PC-3 (cell line): ENCODE data around the gene ZNF408. TPM values are rescaled to one million over a fixed set of nuclear protein-coding genes. Genes with fewer than 3 reads are reported as not detected.
"Not testable (repeated sequence)": the region's sequence is repeated elsewhere in the genome, so short reads cannot be mapped to it uniquely, and the experiment has no call there.

ENCODE experiments used
- ATAC-seq: fragments of 200-7000 bp; cut with Tn5 transposase; 2 replicates; pipeline ENCODE4 v1.9.1; 2020; ENCODE audit warnings: mild to moderate bottlenecking, moderate library complexity
- BruUV-seq: library from RNA; stranded (reverse); fragments of 400-500 nt; replicated peaks from 2 replicates; lab custom pipeline; 2021; lab: Mats Ljungman, UMichigan
- CTCF ChIA-PET: fragments of 300-600 bp; sonication (Branson Sonifier 250); formaldehyde crosslinking; loops from one replicate; lab custom pipeline; 2022; ENCODE audit warnings: antibody characterized with exemption; lab: Charles Lee
- POLR2A ChIA-PET: fragments of 300-600 bp; sonication (Branson Sonifier 250); formaldehyde crosslinking; loops from one replicate; lab custom pipeline; 2022; ENCODE audit warnings: antibody characterized with exemption; ENCODE audit not compliant: unreplicated experiment; lab: Charles Lee
- DNase-seq: peaks from one replicate; pipeline ENCODE4 v3.0.0-alpha.2; 2015
- H2AFZ ChIP-seq: fragments of 300-600 bp; sonication (generic); 2 replicates; pipeline ENCODE4 v1.6.0; 2016; ENCODE audit warnings: antibody characterized with exemption, low read length
- H3F3A ChIP-seq: fragments of 300-600 bp; sonication (generic); one replicate; pipeline ENCODE4 v1.6.0; 2017; ENCODE audit warnings: antibody characterized with exemption, low read length, control low read depth, mild to moderate bottlenecking; ENCODE audit not compliant: unreplicated experiment
- H3K27ac ChIP-seq: fragments of 300-600 bp; sonication (generic); 2 replicates; pipeline ENCODE4 v1.5.1; 2016; ENCODE audit warnings: mild to moderate bottlenecking, low read length
- H3K27me3 ChIP-seq: fragments of 300-600 bp; sonication (generic); 2 replicates; pipeline ENCODE4 v1.6.1; 2016; ENCODE audit warnings: low read length, mixed read lengths
- H3K36me3 ChIP-seq: fragments of 300-600 bp; sonication (generic); 2 replicates; pipeline ENCODE4 v1.6.1; 2016; ENCODE audit warnings: low read depth, mixed run types, low read length, mixed read lengths
- H3K4me1 ChIP-seq: fragments of 300-600 bp; sonication (generic); 2 replicates; pipeline ENCODE4 v1.5.1; 2016; ENCODE audit warnings: low read length; ENCODE audit not compliant: insufficient read depth
- H3K4me2 ChIP-seq: fragments of 300-600 bp; sonication (generic); 2 replicates; pipeline ENCODE4 v1.6.0; 2016; ENCODE audit warnings: low read length
- H3K4me3 ChIP-seq: fragments of 300-600 bp; sonication (generic); 2 replicates; pipeline ENCODE4 v1.5.1; 2016; ENCODE audit warnings: mild to moderate bottlenecking, low read length, mixed read lengths
- H3K79me2 ChIP-seq: fragments of 300-600 bp; sonication (generic); 2 replicates; pipeline ENCODE4 v1.6.1; 2017; ENCODE audit warnings: low read length, mixed read lengths
- H3K9ac ChIP-seq: fragments of 300-600 bp; sonication (generic); 2 replicates; pipeline ENCODE4 v1.6.0; 2016; ENCODE audit warnings: mild to moderate bottlenecking, low read length
- H3K9me2 ChIP-seq: fragments of 300-600 bp; sonication (generic); replicated peaks from 2 replicates; pipeline ENCODE4 v1.6.1; 2016; ENCODE audit warnings: mixed run types, low read length, mixed read lengths
- H3K9me3 ChIP-seq: fragments of 300-600 bp; sonication (generic); 2 replicates; pipeline ENCODE4 v1.6.1; 2016; ENCODE audit warnings: low read length, mixed read lengths
- H4K20me1 ChIP-seq: fragments of 300-600 bp; sonication (generic); 2 replicates; pipeline ENCODE4 v1.6.1; 2016; ENCODE audit warnings: low read length, mixed read lengths
- CTCF ChIP-seq: fragments of 300-600 bp; sonication (generic); conservative IDR thresholded peaks from 2 replicates; pipeline ENCODE4 v1.5.1; 2017; ENCODE audit warnings: antibody characterized with exemption, low read depth, mild to moderate bottlenecking, low read length
- EZH2 ChIP-seq: fragments of 300-600 bp; sonication (generic); IDR thresholded peaks from one replicate; pipeline ENCODE4 v1.6.1; 2017; ENCODE audit warnings: antibody characterized with exemption, mild to moderate bottlenecking, low read length; ENCODE audit not compliant: unreplicated experiment
- EZH2phosphoT487 ChIP-seq: fragments of 300-600 bp; sonication (generic); IDR thresholded peaks from 2 replicates; pipeline ENCODE4 v1.6.1; 2018; ENCODE audit warnings: mild to moderate bottlenecking, antibody characterized with exemption, low read length, borderline replicate concordance
- intact Hi-C: fragments of 100-400 bp; cut with micrococcal nuclease; formaldehyde crosslinking; loops from 2 replicates; pipeline ENCODE4 v1.9.0; 2023
- total RNA-seq: library from RNA; depleted of rRNA; stranded (reverse); fragments of >200 nt; gene quantifications from 2 replicates; pipeline ENCODE4 v1.2.3, GENCODE V29; 2014

ZNF408 gene
- total RNA-seq, 1 experiment from 2014 or later, result 7.1 TPM

- Histone ChIP-seq H4K20me1 (no peaks in the 10 kb centered on the region), H3K9me3 (no peaks in the 10 kb centered on the region), H3K4me2 (no peak overlapping the region), H3K9me2 (no peaks in the 10 kb centered on the region), H3K79me2 (no peaks in the 10 kb centered on the region), H3K4me3 (no peak overlapping the region), H3K27me3 (no peaks in the 10 kb centered on the region), H3K27ac (peak overlapping the region; percentile 28), H2AFZ (no peak overlapping the region), H3K4me1 (peaks cover 12% of the 10 kb centered on the region), H3K9ac (no peak overlapping the region), H3K36me3 (no peaks in the 10 kb centered on the region), H3F3A (no peaks in the 10 kb centered on the region)
- no peak for TF ChIP-seq CTCF
- no peak for TF ChIP-seq EZH2phosphoT487
- no peak for TF ChIP-seq EZH2
- DNase-seq (peak; percentile 43), ATAC-seq (peak; percentile 85)
- ChIA-PET POLR2A (interaction anchor here (0.6 kb wide), 1 partner anchor 17 kb away, joined by 11 read pairs; no protein-coding TSS in a partner anchor), CTCF (no interaction called here)
- BruUV-seq, result no TSS peak
- intact Hi-C loops, result no loop called here
These were observed 10.0 kb downstream of the ZNF408 start for GRCh38 chr11:46710821-46711269.

GRCh38 chr11:46711303-46711702 lies 10.5 kb downstream of the ZNF408 start:
- Histone ChIP-seq H3K4me3 (no peak overlapping the region), H3F3A (no peaks in the 10 kb centered on the region), H2AFZ (no peak overlapping the region), H3K27ac (peak overlapping the region; percentile 28), H3K27me3 (no peaks in the 10 kb centered on the region), H3K36me3 (no peaks in the 10 kb centered on the region), H4K20me1 (no peaks in the 10 kb centered on the region), H3K9ac (no peak overlapping the region), H3K4me1 (peaks cover 12% of the 10 kb centered on the region), H3K9me2 (no peaks in the 10 kb centered on the region), H3K9me3 (no peaks in the 10 kb centered on the region), H3K4me2 (no peak overlapping the region), H3K79me2 (no peaks in the 10 kb centered on the region)
- no TSS peak for BruUV-seq
- DNase-seq, result no peak
- TF ChIP-seq EZH2phosphoT487, result no peak
- TF ChIP-seq CTCF, result no peak
- intact Hi-C loops, result no loop called here
- CTCF ChIA-PET, result no interaction called here
- POLR2A ChIA-PET, result interaction anchor here (0.6 kb wide), 1 partner anchor 17 kb away, joined by 11 read pairs; no protein-coding TSS in a partner anchor
- no peak for ATAC-seq

GRCh38 chr11:46712874-46713576 lies 12.2 kb downstream of the ZNF408 start:
- ATAC-seq, result no peak
- Histone ChIP-seq H3K27me3 (no peaks in the 10 kb centered on the region), H3K4me3 (no peak overlapping the region), H3K4me2 (no peak overlapping the region), H3K36me3 (no peaks in the 10 kb centered on the region), H3K27ac (no peak overlapping the region), H3K4me1 (peaks cover 16% of the 10 kb centered on the region), H3K9me3 (no peaks in the 10 kb centered on the region), H3K9ac (no peak overlapping the region), H2AFZ (no peak overlapping the region), H3F3A (no peaks in the 10 kb centered on the region), H3K79me2 (no peaks in the 10 kb centered on the region), H3K9me2 (no peaks in the 10 kb centered on the region), H4K20me1 (no peaks in the 10 kb centered on the region)
- ChIA-PET CTCF (no interaction called here), POLR2A (no interaction called here)
- TF ChIP-seq CTCF (no peak), EZH2 (no peak), EZH2phosphoT487 (no peak)
- BruUV-seq, result no TSS peak
- DNase-seq, result no peak
- intact Hi-C loops, result no loop called here

GRCh38 chr11:46717825-46718154 lies 17.0 kb downstream of the ZNF408 start:
- H3K27me3 ChIP-seq, H3F3A ChIP-seq, H3K79me2 ChIP-seq, BruUV-seq, CTCF ChIA-PET, H3K36me3 ChIP-seq, ATAC-seq, DNase-seq, intact Hi-C loops, H3K4me3 ChIP-seq, H3K9ac ChIP-seq, H4K20me1 ChIP-seq, H3K9me3 ChIP-seq, POLR2A ChIA-PET, H3K9me2 ChIP-seq: not testable (repeated sequence)
- Histone ChIP-seq H3K4me1 (peaks cover 23% of the 10 kb centered on the region), H3K4me2 (0 out of 2 replicates have a peak overlapping the region, but pooled peaks have one; percentile 47), H3K27ac (peak overlapping the region; percentile 8; the same call in 1 of the 2 replicates), H2AFZ (0 out of 2 replicates have a peak overlapping the region, but pooled peaks have one; percentile 63)
